Fibroblast of mammary gland (primary cell): ENCODE measurements around the gene MYCN.

Experiments
- DNase-seq: peaks from one replicate; pipeline ENCODE4 v3.0.0-alpha.2; 2010; ENCODE audit warnings: low read depth
- H3K4me3 ChIP-seq: 2 replicates; pipeline ENCODE4 v1.5.1; 2011; ENCODE audit warnings: low read depth, mild to moderate bottlenecking, low read length, moderate library complexity; ENCODE audit not compliant: control insufficient read depth
- CTCF ChIP-seq: conservative IDR thresholded peaks from 2 replicates; pipeline ENCODE4 v1.5.1; 2011; ENCODE audit warnings: low read depth, low read length, inconsistent platforms; ENCODE audit not compliant: control insufficient read depth, insufficient read depth

MYCN gene

DNA sequence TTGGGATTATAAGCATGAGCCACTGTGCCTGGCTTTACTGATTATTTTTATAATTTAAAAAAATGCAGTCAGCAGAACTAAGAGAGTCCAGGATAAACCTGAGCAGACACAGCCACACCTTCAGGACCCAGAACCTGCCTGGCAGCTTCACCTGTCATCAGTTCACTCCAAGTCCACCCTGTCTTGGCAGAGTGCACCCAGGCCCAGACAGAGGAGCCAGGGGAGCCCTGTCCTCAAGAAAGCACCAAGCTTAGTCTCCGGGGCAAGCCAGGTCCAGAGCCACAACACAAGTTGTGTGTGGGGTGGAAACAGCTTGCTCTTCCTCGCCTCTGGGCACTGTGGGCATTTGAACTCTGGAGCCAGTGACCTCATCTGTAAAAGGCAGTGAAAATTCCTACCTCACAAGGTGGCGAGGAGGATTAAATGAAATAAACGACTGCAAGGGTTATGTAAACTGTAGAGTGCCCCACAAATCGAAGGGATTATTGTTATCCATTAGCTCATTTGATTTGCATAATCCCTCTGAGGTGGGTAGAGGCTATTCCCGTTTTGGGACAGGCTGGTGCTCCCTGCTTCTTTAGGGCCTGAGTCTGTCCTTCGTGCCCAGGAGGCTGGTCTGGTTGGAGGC is 24.7 kb downstream of the MYCN start:
- TF ChIP-seq CTCF, result no peak
- DNase-seq, result no peak
- no peak overlapping the region for H3K4me3 ChIP-seq

DNA sequence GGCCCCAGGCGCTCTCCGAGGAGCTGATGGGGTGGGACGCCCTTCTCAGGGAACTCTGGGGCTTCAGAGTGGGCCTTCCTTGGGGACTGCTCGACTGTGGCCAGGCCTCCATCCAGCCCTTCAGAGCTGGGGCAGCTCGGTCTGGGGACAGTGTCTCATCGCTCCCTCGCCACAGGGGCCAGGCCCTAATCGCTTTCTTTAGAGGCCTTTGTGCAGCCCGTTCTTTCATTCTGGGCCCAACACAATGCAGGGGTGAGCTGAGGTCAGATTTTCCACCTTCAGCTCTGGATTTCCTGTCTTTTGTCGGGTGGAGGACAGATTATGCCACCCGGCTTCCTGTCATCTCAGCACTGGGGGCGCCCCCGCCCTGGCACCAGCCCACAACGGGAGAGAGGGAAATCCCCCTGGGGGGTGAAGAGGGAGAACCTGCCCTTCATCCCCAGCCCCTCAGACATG is 25.2 kb downstream of the MYCN start:
- DNase-seq, result no peak
- no peak for TF ChIP-seq CTCF
- H3K4me3 ChIP-seq, result no peak overlapping the region

GRCh38 chr2:15967415-15968279 is 27.3 kb downstream of the MYCN start:
- DNase-seq, result no peak
- no peak for TF ChIP-seq CTCF
- no peak overlapping the region for H3K4me3 ChIP-seq

- DNase-seq, result no peak
- no peak for TF ChIP-seq CTCF
Measured at GRCh38 chr2:15968280-15969178, 28.2 kb downstream of the MYCN start.

GRCh38 chr2:15969214-15969613 is 28.9 kb downstream of the MYCN start:
- H3K4me3 ChIP-seq, result no peak overlapping the region
- DNase-seq, result no peak
- no peak for TF ChIP-seq CTCF

More at GRCh38 chr2:15968280-15969178, 28.2 kb downstream of the MYCN start:
- H3K4me3 ChIP-seq, result no peak overlapping the region

GRCh38 chr2:15970701-15971100 is 30.4 kb downstream of the MYCN start:
- DNase-seq, result no peak
- TF ChIP-seq CTCF, result no peak
- H3K4me3 ChIP-seq, result no peak overlapping the region
